Measurements from ENCODE around the gene TUBB2B.

DNA sequence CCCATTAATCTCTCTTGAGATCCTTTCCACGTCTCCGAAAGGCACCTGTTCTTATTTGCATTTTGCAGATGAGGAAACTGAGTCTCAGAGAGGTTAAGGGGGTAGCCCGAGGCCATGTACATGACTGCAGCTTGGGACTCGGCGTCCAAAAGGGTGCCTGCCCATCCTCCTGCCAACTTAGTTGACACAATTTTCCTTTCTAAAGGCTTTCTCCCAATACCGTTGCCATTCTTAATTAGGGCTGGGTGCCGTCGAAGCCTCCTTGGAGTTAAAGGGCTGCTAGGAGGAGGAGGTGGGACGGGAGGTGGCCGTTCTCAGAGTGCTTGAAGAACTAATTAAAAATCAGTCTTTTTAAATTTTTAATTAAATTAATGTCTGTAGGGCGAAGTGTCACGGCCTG, 30.7 kb upstream of the TUBB2B start:
- TF ChIP-seq, protein P1, sequence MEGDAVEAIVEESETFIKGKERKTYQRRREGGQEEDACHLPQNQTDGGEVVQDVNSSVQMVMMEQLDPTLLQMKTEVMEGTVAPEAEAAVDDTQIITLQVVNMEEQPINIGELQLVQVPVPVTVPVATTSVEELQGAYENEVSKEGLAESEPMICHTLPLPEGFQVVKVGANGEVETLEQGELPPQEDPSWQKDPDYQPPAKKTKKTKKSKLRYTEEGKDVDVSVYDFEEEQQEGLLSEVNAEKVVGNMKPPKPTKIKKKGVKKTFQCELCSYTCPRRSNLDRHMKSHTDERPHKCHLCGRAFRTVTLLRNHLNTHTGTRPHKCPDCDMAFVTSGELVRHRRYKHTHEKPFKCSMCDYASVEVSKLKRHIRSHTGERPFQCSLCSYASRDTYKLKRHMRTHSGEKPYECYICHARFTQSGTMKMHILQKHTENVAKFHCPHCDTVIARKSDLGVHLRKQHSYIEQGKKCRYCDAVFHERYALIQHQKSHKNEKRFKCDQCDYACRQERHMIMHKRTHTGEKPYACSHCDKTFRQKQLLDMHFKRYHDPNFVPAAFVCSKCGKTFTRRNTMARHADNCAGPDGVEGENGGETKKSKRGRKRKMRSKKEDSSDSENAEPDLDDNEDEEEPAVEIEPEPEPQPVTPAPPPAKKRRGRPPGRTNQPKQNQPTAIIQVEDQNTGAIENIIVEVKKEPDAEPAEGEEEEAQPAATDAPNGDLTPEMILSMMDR (conservative IDR thresholded peaks at IDR 0.05; ENCODE audit: low read depth in 2 of 2) = no peak
- TF ChIP-seq CREB1 (CRISPR knock-in tag; IDR thresholded peaks at IDR 0.05; ENCODE audit: low read depth) (no peak), POLR2AphosphoS5 (IDR thresholded peaks at IDR 0.05; ENCODE audit: low read depth) (no peak)
- TF ChIP-seq, protein P2, sequence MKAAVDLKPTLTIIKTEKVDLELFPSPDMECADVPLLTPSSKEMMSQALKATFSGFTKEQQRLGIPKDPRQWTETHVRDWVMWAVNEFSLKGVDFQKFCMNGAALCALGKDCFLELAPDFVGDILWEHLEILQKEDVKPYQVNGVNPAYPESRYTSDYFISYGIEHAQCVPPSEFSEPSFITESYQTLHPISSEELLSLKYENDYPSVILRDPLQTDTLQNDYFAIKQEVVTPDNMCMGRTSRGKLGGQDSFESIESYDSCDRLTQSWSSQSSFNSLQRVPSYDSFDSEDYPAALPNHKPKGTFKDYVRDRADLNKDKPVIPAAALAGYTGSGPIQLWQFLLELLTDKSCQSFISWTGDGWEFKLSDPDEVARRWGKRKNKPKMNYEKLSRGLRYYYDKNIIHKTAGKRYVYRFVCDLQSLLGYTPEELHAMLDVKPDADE (IDR thresholded peaks at IDR 0.05) = no peak
